HG02852 (cell line): Measurements from ENCODE around the gene DYNC1I2.
"Not testable (repeated sequence)": the region's sequence is repeated elsewhere in the genome, so short reads cannot be mapped to it uniquely, and the experiment has no call there.

ENCODE experiments used
- ATAC-seq: cut with Tn5 transposase; IDR thresholded peaks from one replicate; pipeline ENCODE4 v1.9.1; 2021; ENCODE audit warnings: mild to moderate bottlenecking, moderate library complexity; ENCODE audit not compliant: unreplicated experiment

DYNC1I2 gene

DNA sequence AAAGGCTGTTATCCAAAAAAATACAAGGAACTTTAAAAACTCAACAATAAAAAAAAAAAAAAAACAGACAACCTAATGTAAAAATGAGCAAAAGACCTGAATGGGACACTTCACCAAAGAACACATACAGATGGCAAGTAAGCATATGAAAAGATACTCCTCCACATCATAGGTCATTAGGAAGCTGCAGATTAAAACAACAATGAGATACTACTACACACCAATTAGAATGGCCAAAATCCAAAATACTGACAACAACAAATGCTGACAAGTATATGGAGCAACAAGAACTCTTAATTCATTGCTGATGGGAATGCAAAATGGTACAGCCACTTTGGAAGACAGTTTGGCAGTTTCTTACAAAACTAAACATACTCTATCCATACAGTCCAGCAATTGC, 84.2 kb downstream of the DYNC1I2 start:
- no peak for ATAC-seq

- ATAC-seq: no peak
Measured at GRCh38 chr2:171772373-171772772, 85.1 kb downstream of the DYNC1I2 start.

- ATAC-seq: not testable (repeated sequence)
Measured at GRCh38 chr2:171774581-171774980, 87.3 kb downstream of the DYNC1I2 start.

GRCh38 chr2:171778515-171778914, 91.2 kb downstream of the DYNC1I2 start:
- no peak for ATAC-seq

GRCh38 chr2:171785450-171785849, 98.2 kb downstream of the DYNC1I2 start:
- no peak for ATAC-seq

DNA sequence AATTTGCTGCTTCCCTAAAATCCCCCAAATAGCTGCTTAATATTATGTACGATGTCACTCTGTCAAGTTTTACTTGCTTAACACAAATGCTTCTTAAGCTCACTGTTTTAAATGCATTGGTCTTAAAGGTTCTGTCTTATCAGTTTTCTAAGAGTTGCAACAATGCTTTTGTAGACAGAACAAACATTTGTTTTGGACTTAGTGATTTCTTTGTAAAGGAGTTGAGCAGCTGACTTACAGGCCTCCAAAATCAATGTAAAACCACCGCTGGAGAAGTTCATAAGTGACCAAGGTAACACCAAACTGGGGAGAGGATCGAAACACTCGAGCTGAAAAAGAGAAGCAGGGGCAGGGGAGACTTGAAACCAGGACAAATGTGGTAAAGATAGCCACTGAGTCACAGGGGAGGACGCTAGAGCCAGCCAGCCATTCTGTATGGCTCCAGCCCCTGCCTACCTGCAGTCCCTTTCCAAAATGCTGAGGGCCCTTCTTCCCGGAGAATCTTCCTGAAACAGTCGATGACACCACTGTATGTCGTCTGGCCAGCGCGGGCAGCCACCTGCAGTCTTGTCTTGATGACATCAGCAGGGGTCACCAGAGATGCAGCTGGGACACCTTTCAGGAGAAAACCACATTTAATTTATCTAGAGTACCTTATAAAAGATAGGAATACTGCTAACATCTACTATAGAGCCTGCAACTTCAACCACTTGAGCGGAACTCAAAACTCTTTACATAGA, 100.2 kb downstream of the DYNC1I2 start:
- ATAC-seq: no peak

DNA sequence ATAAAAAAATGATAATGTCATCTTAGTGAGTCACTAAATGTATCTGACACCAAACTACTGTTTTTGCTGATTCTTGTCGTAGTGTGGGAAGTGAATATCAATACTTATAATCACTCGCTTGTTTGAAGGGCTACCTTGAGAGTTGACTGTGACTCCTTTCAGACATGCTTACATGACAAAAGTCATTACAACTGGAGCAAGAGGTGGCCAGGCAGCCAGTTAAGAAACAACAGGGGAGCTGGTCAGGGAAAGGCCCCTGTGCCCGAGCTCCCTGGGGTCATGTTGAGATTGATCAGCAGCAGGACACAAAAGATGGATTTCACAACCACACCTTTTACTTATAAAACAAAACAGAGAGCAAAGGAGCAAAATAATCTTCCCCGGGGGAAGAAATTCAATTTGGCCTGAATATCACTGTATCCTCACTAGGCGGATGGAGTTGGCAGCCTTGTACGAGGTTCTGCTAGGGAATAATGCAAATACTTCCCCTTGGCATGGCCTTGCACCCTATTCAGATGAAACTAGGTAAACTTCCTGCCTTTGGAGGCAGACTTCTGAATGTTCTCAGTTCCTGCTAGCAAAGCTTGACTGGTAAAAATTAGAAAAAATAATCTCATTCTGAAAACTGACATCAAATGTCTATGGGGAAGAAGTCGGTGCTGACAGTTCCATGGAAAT, 101.2 kb downstream of the DYNC1I2 start:
- ATAC-seq: no peak

DNA sequence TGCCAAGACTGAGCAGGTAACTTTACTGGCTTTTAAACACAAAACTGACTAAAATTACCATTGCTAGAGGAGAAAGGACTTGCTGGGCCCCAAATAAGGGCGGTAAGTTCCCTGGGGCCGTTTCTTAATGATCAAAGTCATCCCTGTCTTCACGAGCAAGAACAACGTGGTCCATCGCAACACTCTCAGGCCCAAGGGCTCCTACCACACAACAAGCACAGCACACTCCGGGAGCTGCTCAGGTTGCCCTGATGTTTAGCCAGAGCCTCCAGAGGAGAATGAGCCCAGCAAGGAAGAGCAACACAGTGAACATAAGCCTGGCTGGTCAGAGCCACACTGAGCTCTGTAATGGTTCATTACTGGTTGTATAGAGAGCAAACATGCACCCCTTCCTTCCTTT, 102.7 kb downstream of the DYNC1I2 start:
- no peak for ATAC-seq

DNA sequence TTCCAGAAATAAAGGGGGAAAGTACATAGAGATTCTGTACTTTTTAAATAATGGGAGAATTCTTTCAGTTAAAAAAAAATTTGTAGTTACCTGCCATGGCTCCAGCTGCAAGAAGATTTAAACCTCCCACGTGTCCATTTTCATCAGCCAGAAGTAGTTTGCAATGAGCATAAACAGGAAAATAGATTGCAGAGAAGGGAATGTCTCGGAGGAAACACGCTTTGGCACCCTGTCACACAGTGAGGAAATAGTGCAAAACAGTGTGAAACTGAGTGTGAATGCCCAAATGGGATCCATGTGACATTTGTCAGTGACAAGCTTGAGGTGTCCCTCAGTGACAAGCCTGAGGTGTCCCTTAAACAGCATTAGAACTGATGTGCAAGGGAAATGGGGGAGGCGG, 104.1 kb downstream of the DYNC1I2 start:
- no peak for ATAC-seq

- ATAC-seq: no peak
Measured at GRCh38 chr2:171792157-171792556, 104.9 kb downstream of the DYNC1I2 start.

DNA sequence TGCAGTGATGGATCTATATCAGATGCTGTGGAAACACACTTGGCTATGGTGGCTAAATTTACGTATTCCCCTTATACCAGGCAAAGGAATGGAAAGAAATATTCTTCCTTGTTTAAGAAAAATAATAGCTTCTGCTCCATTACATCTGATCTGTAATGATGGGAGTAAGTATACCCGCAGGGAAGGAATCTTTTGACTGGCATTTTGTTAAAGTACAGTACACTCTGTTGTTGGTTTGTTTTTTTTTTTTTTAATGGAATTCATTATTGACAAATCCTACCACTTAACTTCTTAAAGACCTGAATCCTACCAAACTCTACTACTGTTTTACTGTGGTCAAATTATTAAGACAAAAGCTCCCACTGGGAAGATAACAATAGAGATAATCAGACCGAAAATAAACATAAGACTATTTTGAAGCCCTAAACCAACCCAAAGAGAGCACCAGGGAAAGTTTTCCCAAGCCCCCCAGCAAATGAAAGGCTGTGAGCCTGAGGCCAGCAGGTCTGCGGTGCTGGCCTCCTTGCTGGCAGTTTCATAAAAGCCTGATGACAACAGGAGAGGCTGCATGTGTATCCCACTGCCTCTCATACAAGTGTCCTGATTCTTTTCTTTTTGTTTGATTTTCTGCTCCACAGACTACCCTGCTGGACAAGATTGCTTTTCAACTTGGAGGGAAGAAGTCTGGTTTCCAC, 105.8 kb downstream of the DYNC1I2 start:
- no peak for ATAC-seq

GRCh38 chr2:171793691-171794678, 106.7 kb downstream of the DYNC1I2 start:
- ATAC-seq: no peak

- no peak for ATAC-seq
Measured at GRCh38 chr2:171794918-171795317, 107.6 kb downstream of the DYNC1I2 start.
